Measurements from ENCODE around the gene ZNF423. TPM values are rescaled to one million over a fixed set of nuclear protein-coding genes. Genes with fewer than 3 reads are reported as not detected.

ZNF423 gene
- total RNA-seq, 1 donor from 2014 or later, result 19.8 TPM

DNA sequence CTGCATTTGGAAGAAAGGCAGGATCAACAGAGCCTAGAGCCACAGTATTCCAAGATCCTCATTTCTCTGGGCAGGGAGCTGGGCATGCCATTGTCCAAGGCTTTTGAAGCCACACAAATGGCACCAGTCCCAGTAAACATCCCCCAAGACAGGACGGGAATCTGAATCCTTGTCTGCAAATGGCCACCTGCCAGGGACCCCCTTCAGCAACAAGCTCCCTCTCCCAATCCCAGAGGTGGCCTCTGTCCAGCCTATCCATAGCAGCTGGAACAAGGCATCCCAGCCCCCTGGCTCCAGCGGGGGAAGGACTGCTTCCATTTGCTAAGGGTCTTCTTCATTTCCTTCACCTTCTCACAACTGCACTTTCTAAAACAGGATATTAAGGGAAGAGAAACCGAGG, 277.9 kb downstream of the ZNF423 start:
- Mint-ChIP-seq H3K36me3 (peaks cover 6% of the 10 kb centered on the region), H3K9me3 (peaks cover under 1% of the 10 kb centered on the region), H3K27me3 (ENCODE audit: low read depth) (no peaks in the 10 kb centered on the region), H3K4me3 (no peak overlapping the region), H3K27ac (no peak overlapping the region), H3K4me1 (peaks cover 2% of the 10 kb centered on the region)
- TF ChIP-seq, protein P1, sequence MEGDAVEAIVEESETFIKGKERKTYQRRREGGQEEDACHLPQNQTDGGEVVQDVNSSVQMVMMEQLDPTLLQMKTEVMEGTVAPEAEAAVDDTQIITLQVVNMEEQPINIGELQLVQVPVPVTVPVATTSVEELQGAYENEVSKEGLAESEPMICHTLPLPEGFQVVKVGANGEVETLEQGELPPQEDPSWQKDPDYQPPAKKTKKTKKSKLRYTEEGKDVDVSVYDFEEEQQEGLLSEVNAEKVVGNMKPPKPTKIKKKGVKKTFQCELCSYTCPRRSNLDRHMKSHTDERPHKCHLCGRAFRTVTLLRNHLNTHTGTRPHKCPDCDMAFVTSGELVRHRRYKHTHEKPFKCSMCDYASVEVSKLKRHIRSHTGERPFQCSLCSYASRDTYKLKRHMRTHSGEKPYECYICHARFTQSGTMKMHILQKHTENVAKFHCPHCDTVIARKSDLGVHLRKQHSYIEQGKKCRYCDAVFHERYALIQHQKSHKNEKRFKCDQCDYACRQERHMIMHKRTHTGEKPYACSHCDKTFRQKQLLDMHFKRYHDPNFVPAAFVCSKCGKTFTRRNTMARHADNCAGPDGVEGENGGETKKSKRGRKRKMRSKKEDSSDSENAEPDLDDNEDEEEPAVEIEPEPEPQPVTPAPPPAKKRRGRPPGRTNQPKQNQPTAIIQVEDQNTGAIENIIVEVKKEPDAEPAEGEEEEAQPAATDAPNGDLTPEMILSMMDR (IDR thresholded peaks at IDR 0.05; ENCODE audit: unreplicated experiment), result no peak
- DNase-seq (ENCODE audit: low spot score in 2 of 2, unreplicated experiment in 2 of 2), result no peak

DNA sequence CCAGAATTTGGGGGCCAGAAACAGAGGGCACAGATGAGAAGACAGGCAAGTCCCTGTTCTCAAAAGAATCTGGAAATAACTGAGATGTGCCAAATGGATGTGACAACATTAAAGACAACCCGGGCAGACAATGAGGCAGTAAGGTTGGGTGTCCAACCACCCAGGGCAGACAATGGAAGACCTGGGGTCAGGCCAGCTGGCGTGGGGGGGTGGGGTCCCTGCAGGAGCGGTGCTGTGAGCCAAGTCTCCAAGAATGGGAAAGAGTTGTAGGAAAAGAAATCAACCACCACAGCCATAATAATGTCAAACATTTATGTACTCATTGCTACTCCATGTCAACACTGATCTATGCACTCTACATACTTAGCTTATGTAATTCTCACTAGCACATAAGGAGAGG, 279.0 kb downstream of the ZNF423 start:
- Mint-ChIP-seq H3K9me3 (peaks cover 6% of the 10 kb centered on the region), H3K4me3 (no peak overlapping the region), H3K27me3 (ENCODE audit: low read depth) (no peaks in the 10 kb centered on the region), H3K36me3 (peaks cover 9% of the 10 kb centered on the region), H3K27ac (no peak overlapping the region), H3K4me1 (peaks cover 2% of the 10 kb centered on the region)
- DNase-seq (ENCODE audit: low spot score in 2 of 2, unreplicated experiment in 2 of 2), result no peak
- TF ChIP-seq, protein P1 (IDR thresholded peaks at IDR 0.05; ENCODE audit: unreplicated experiment), result no peak

DNA sequence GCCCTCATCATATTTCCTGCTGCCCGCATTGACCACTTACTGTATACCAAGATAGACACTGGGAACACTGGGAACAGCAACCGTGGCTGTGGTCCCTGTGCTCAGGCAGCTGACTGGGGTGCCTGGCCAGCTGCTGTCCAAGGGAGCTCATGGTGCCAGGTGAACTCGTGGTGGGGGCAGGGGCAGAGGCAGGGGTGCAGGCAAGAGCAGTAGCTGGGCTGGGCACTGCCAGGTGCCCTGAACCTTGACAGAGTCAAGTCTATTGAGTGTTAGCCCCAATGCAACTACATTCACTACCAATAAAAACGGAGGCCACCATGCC, 279.8 kb downstream of the ZNF423 start:
- Mint-ChIP-seq H3K36me3 (peaks cover 9% of the 10 kb centered on the region), H3K9me3 (peaks cover 6% of the 10 kb centered on the region), H3K27me3 (ENCODE audit: low read depth) (no peaks in the 10 kb centered on the region), H3K4me1 (peaks cover 2% of the 10 kb centered on the region), H3K4me3 (no peak overlapping the region), H3K27ac (no peak overlapping the region)
- no peak for DNase-seq (ENCODE audit: low spot score in 2 of 2, unreplicated experiment in 2 of 2)
- TF ChIP-seq, protein P1 (IDR thresholded peaks at IDR 0.05; ENCODE audit: unreplicated experiment), result no peak

DNA sequence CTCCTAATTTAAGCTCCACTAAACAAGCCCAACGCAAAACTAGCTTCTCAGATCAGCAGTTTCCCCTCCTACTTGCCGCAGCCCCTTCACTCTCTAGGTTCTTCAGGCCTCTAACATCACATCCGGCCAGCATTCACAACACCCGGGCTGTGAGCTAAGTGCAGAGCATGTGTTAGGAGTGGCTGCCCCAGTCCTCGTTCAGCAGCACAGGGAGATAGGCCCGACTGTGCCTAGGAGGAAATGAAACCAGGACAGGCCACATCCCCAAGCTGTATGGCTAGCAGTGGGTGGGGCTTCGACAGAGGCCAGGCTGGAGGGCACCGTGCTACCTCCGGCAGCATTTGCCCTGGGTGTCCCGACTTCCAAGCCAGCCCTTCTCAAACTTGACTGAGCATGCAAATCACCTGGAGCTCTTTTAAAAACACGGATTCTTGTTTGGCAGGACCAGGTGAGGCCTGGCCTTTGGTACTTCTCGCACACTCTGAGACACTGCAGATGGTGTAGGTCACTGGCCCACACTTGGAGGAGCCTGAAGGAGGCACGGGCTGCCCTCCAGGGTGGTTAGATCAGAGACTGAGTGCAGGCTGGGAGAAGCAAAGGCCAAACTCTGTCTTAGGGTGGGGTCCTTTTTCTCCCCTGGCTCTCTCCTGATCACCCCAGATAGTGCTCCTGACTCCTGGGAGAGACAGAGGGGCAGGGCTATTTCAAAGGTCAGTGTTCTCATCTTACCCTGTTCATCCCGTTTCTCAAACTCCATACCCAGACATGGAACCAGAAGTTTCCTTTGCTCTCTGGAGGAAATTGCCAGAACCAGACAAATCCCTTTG, 280.4 kb downstream of the ZNF423 start:
- DNase-seq (ENCODE audit: low spot score in 2 of 2, unreplicated experiment in 2 of 2), result no peak
- Mint-ChIP-seq H3K4me3 (no peak overlapping the region), H3K9me3 (peaks cover 6% of the 10 kb centered on the region), H3K4me1 (peaks cover 2% of the 10 kb centered on the region), H3K27ac (no peak overlapping the region), H3K36me3 (peaks cover 9% of the 10 kb centered on the region), H3K27me3 (ENCODE audit: low read depth) (no peaks in the 10 kb centered on the region)
- TF ChIP-seq, protein P1 (IDR thresholded peaks at IDR 0.05; ENCODE audit: unreplicated experiment), result no peak

DNA sequence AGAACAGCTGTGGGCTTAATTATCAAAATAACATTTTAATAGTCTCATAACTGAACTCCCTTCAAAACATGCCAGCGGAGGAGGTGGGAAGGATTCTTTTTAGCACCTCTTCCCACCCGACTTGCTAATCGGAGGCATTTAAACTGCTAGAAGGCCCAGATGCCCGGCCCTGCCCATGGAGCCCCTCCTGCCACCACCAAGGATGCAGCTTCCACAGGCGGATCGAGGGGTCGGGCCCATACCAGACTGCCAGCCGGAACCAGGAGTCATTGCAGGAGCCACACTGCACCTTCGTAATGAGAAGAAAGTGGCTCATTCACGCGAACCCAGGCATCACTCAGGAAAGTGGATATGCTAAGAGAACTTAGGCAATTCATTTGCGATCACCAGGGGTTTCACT, 281.1 kb downstream of the ZNF423 start:
- H3K9me3 Mint-ChIP-seq, result peaks cover 6% of the 10 kb centered on the region
- no peak overlapping the region for H3K4me3 Mint-ChIP-seq
- peaks cover 9% of the 10 kb centered on the region for H3K36me3 Mint-ChIP-seq
- TF ChIP-seq, protein P1 (IDR thresholded peaks at IDR 0.05; ENCODE audit: unreplicated experiment), result no peak
- H3K27ac Mint-ChIP-seq, result no peak overlapping the region
- H3K27me3 Mint-ChIP-seq (ENCODE audit: low read depth), result no peaks in the 10 kb centered on the region
- DNase-seq (ENCODE audit: low spot score in 2 of 2, unreplicated experiment in 2 of 2), result no peak
- H3K4me1 Mint-ChIP-seq, result peaks cover 2% of the 10 kb centered on the region
